ENCODE data around the gene TOB2.

The TOB2 gene

DNA sequence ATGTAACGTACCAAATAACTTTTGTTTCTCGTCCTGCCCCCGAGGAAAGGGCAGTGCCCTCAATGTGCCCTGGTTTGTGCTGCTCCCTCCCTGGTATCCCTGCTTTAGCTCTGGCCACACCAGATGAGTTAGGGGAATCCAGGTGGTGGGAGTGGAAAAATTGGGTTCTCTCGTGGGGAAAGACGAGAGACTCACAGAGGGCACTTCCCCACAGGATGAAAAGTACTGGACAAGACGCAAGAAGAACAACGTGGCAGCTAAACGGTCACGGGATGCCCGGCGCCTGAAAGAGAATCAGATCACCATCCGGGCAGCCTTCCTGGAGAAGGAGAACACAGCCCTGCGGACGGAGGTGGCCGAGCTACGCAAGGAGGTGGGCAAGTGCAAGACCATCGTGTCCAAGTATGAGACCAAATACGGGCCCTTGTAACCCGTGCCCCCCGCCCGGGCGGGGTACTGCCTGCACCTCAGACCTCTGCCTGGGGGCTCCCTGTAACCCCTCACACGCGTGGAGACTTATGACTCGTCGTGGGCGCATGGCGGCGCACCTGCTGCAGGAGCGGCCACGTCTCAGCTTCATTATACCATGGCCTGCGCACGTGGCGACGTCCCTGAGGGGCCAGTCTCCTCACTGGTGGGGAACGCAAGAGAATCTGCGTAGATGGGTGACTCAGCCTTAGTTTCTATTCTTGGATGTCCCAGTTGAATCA lies 50.9 kb downstream of the TOB2 start:
- TF ChIP-seq, protein P1, sequence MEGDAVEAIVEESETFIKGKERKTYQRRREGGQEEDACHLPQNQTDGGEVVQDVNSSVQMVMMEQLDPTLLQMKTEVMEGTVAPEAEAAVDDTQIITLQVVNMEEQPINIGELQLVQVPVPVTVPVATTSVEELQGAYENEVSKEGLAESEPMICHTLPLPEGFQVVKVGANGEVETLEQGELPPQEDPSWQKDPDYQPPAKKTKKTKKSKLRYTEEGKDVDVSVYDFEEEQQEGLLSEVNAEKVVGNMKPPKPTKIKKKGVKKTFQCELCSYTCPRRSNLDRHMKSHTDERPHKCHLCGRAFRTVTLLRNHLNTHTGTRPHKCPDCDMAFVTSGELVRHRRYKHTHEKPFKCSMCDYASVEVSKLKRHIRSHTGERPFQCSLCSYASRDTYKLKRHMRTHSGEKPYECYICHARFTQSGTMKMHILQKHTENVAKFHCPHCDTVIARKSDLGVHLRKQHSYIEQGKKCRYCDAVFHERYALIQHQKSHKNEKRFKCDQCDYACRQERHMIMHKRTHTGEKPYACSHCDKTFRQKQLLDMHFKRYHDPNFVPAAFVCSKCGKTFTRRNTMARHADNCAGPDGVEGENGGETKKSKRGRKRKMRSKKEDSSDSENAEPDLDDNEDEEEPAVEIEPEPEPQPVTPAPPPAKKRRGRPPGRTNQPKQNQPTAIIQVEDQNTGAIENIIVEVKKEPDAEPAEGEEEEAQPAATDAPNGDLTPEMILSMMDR (IDR thresholded peaks at IDR 0.05; ENCODE audit: unreplicated experiment in 3 of 3), result no peak
- peaks cover 5% of the 10 kb centered on the region for H3K4me1 Mint-ChIP-seq
- no peaks in the 10 kb centered on the region for H3K9me3 Mint-ChIP-seq
- no peaks in the 10 kb centered on the region for H3K27me3 Mint-ChIP-seq (ENCODE audit: low read depth)
- H3K4me3 Mint-ChIP-seq, result no peak overlapping the region
- H3K27ac Mint-ChIP-seq, result no peak overlapping the region
- H3K36me3 Mint-ChIP-seq (ENCODE audit: low read depth), result peaks cover 23% of the 10 kb centered on the region

DNA sequence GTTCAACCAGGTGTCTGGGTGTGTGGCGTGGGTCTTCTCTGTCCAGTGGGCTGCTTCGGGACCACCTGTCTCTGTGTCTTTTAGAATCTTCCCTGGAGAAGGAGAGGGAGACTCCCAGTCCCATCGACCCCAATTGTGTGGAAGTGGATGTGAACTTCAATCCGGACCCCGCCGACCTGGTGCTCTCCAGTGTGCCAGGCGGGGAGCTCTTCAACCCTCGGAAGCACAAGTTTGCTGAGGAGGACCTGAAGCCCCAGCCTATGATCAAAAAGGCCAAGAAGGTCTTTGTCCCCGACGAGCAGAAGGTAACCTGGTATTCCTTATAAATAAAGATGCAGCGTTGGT lies 52.6 kb downstream of the TOB2 start:
- Mint-ChIP-seq H3K4me3 (no peak overlapping the region), H3K36me3 (ENCODE audit: low read depth) (peaks cover 33% of the 10 kb centered on the region), H3K27me3 (ENCODE audit: low read depth) (no peaks in the 10 kb centered on the region), H3K27ac (peak overlapping the region in 1 of 3 experiments; percentile 13), H3K4me1 (peaks cover 5% of the 10 kb centered on the region), H3K9me3 (no peaks in the 10 kb centered on the region)
- TF ChIP-seq, protein P1 (IDR thresholded peaks at IDR 0.05; ENCODE audit: unreplicated experiment in 3 of 3), result no peak

DNA sequence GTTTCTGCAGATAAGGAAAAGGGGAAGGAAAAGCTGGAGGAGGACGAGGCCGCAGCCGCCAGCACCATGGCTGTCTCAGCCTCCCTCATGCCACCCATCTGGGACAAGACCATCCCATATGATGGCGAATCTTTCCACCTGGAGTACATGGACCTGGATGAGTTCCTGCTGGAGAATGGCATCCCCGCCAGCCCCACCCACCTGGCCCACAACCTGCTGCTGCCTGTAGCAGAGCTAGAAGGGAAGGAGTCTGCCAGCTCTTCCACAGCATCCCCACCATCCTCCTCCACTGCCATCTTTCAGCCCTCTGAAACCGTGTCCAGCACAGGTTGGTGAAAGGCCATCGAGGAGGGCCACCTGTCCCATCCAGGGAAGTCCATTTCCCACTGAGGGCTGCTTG lies 59.3 kb downstream of the TOB2 start:
- TF ChIP-seq, protein P1 (IDR thresholded peaks at IDR 0.05; ENCODE audit: unreplicated experiment in 3 of 3), result no peak
- Mint-ChIP-seq H3K4me3 (no peak overlapping the region), H3K27me3 (ENCODE audit: low read depth) (no peaks in the 10 kb centered on the region), H3K27ac (no peak overlapping the region), H3K9me3 (no peaks in the 10 kb centered on the region), H3K4me1 (peaks cover 13% of the 10 kb centered on the region), H3K36me3 (ENCODE audit: low read depth) (peaks cover 19% of the 10 kb centered on the region)

DNA sequence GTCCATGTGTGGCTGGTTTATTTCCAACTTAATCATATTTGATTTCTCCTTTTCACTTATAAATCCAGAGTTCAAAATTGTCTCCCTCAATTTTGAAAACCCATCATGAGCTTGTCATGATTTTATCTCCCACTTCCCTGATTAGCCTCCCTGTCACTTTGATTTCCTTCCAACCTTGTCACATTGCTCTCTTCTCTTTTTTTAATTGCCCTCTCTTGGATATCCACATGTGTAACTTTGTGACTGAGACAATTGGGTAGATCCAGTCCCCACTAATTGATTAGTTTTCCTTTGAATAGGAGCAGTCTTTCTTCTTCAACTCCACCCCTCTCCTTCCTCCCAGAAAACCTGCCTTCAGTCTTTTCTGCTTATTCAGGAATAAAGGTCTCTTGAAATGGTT lies 62.5 kb downstream of the TOB2 start:
- Mint-ChIP-seq H3K4me1 (peaks cover 24% of the 10 kb centered on the region), H3K36me3 (ENCODE audit: low read depth) (peaks cover 4% of the 10 kb centered on the region), H3K27me3 (ENCODE audit: low read depth) (peaks cover 4% of the 10 kb centered on the region), H3K9me3 (no peaks in the 10 kb centered on the region), H3K27ac (no peak overlapping the region), H3K4me3 (peak overlapping the region; percentile 80 to 88 (median 81))
- TF ChIP-seq, protein P1 (IDR thresholded peaks at IDR 0.05; ENCODE audit: unreplicated experiment in 3 of 3), result no peak

Data from nephron (organoid).